HepG2 (cell line): ENCODE results near the gene DIPK1B. TPM values are rescaled to one million over a fixed set of nuclear protein-coding genes. Genes with fewer than 3 reads are reported as not detected.

ENCODE experiments used
- AHDC1 ChIP-seq: sonication (generic); formaldehyde crosslinking; IDR thresholded peaks from 2 replicates; pipeline ENCODE4 v1.5.1; 2020; ENCODE audit warnings: mild to moderate bottlenecking, missing genetic modification reagents, borderline replicate concordance
- CREB3 ChIP-seq: sonication (generic); formaldehyde crosslinking; IDR thresholded peaks from 2 replicates; pipeline ENCODE4 v1.5.0; 2020; ENCODE audit warnings: missing genetic modification reagents
- ETV5 ChIP-seq: IDR thresholded peaks from 2 replicates; pipeline ENCODE4 v1.6.1; 2018; ENCODE audit warnings: missing biosample characterization, missing genetic modification reagents, inconsistent platforms, borderline replicate concordance
- GATAD1 ChIP-seq: IDR thresholded peaks from 2 replicates; pipeline ENCODE4 v1.6.1; 2016; ENCODE audit warnings: missing genetic modification reagents, missing compliant biosample characterization
- GPN1 ChIP-seq: sonication (generic); formaldehyde crosslinking; IDR thresholded peaks from 2 replicates; pipeline ENCODE4 v1.5.1; 2020; ENCODE audit warnings: missing genetic modification reagents, borderline replicate concordance
- MTF1 ChIP-seq: sonication (generic); formaldehyde crosslinking; IDR thresholded peaks from 2 replicates; pipeline ENCODE4 v1.5.0; 2020; ENCODE audit warnings: missing genetic modification reagents
- REPIN1 ChIP-seq: sonication (generic); formaldehyde crosslinking; IDR thresholded peaks from 2 replicates; pipeline ENCODE4 v1.8.0; 2022; ENCODE audit warnings: missing genetic modification reagents, low read depth, mild to moderate bottlenecking, borderline replicate concordance
- SETDB1 ChIP-seq: sonication (generic); formaldehyde crosslinking; IDR thresholded peaks from 2 replicates; pipeline ENCODE4 v1.5.1; 2020; ENCODE audit warnings: missing genetic modification reagents, mild to moderate bottlenecking, borderline replicate concordance
- TRAFD1 ChIP-seq: sonication (generic); formaldehyde crosslinking; IDR thresholded peaks from 2 replicates; pipeline ENCODE4 v1.5.1; 2020; ENCODE audit warnings: missing genetic modification reagents, mild to moderate bottlenecking, borderline replicate concordance
- ZBTB38 ChIP-seq: sonication (generic); formaldehyde crosslinking; IDR thresholded peaks from 2 replicates; pipeline ENCODE4 v1.5.1; 2020; ENCODE audit warnings: mild to moderate bottlenecking, missing genetic modification reagents
- ZNF292 ChIP-seq: sonication (generic); formaldehyde crosslinking; IDR thresholded peaks from 2 replicates; pipeline ENCODE4 v1.8.1; 2022; ENCODE audit warnings: mild to moderate bottlenecking, low read depth, missing genetic modification reagents, borderline replicate concordance
- ZNF713 ChIP-seq: sonication (generic); formaldehyde crosslinking; IDR thresholded peaks from 2 replicates; pipeline ENCODE4 v1.4.0; 2020; ENCODE audit warnings: mild to moderate bottlenecking, missing genetic modification reagents
- polyA plus RNA-seq, 8 experiments: library from polyadenylated mRNA; depleted of rRNA in 3 of 8; stranded (reverse) in 7 of 8; unstranded in 1 of 8; fragments of >200 nt; fragmentation: Illumina TruSeq in 4 of 8; extraction: Trizol in 4 of 8; gene quantifications; 2 replicates each; pipeline versions ENCODE4 v1.2.1 to v1.2.3, GENCODE V29; 2011 to 2016; ENCODE audit warnings: low read depth in 4 of 8, missing spikeins in 1 of 8, mixed read lengths in 1 of 8; ENCODE audit not compliant: insufficient read depth in 1 of 8
- total RNA-seq, 5 experiments: library from RNA; depleted of rRNA; stranded (reverse); fragments of >200 nt; fragmentation: Illumina TruSeq; extraction: Trizol; gene quantifications; 2 replicates each; pipeline ENCODE4 v1.2.3, GENCODE V29; 2016; ENCODE audit warnings: low read depth in 1 of 5
- TF ChIP-seq, protein P1 (sequence below): sonication (generic); formaldehyde crosslinking; IDR thresholded peaks from 2 replicates; pipeline ENCODE4 v1.4.0; 2020; ENCODE audit warnings: mild to moderate bottlenecking, missing genetic modification reagents

DIPK1B gene
- total and polyA plus RNA-seq, 2 of the 13 experiments (the other 11 are each of a cell fraction or from before 2014, with no cell fraction given), result 0.18 to 3.9 TPM

DNA sequence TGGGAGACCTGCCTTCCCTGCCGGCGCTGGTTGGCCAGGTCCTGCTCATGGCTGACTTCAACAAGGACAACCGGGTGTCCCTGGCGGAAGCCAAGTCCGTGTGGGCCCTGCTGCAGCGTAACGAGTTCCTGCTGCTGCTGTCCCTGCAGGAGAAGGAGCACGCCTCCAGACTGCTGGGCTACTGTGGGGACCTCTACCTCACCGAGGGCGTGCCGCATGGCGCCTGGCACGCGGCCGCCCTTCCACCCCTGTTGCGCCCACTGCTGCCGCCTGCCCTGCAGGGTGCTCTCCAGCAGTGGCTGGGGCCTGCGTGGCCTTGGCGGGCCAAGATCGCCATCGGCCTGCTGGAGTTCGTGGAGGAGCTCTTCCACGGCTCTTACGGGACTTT, 10.6 kb downstream of the DIPK1B start (continued):
- TF ChIP-seq ZBTB38 (peak; percentile 62), MTF1 (no peak), ETV5 (CRISPR knock-in tag) (0 out of 2 replicates have a peak, but pooled peaks have one; percentile 3), ZNF292 (CRISPR knock-in tag) (no peak), SETDB1 (CRISPR knock-in tag) (no peak), REPIN1 (CRISPR knock-in tag) (no peak), CREB3 (CRISPR knock-in tag) (no peak), GATAD1 (CRISPR knock-in tag) (no peak), TRAFD1 (CRISPR knock-in tag) (no peak), AHDC1 (CRISPR knock-in tag) (no peak), GPN1 (CRISPR knock-in tag) (no peak), ZNF713 (CRISPR knock-in tag) (no peak)
- TF ChIP-seq, protein P1, sequence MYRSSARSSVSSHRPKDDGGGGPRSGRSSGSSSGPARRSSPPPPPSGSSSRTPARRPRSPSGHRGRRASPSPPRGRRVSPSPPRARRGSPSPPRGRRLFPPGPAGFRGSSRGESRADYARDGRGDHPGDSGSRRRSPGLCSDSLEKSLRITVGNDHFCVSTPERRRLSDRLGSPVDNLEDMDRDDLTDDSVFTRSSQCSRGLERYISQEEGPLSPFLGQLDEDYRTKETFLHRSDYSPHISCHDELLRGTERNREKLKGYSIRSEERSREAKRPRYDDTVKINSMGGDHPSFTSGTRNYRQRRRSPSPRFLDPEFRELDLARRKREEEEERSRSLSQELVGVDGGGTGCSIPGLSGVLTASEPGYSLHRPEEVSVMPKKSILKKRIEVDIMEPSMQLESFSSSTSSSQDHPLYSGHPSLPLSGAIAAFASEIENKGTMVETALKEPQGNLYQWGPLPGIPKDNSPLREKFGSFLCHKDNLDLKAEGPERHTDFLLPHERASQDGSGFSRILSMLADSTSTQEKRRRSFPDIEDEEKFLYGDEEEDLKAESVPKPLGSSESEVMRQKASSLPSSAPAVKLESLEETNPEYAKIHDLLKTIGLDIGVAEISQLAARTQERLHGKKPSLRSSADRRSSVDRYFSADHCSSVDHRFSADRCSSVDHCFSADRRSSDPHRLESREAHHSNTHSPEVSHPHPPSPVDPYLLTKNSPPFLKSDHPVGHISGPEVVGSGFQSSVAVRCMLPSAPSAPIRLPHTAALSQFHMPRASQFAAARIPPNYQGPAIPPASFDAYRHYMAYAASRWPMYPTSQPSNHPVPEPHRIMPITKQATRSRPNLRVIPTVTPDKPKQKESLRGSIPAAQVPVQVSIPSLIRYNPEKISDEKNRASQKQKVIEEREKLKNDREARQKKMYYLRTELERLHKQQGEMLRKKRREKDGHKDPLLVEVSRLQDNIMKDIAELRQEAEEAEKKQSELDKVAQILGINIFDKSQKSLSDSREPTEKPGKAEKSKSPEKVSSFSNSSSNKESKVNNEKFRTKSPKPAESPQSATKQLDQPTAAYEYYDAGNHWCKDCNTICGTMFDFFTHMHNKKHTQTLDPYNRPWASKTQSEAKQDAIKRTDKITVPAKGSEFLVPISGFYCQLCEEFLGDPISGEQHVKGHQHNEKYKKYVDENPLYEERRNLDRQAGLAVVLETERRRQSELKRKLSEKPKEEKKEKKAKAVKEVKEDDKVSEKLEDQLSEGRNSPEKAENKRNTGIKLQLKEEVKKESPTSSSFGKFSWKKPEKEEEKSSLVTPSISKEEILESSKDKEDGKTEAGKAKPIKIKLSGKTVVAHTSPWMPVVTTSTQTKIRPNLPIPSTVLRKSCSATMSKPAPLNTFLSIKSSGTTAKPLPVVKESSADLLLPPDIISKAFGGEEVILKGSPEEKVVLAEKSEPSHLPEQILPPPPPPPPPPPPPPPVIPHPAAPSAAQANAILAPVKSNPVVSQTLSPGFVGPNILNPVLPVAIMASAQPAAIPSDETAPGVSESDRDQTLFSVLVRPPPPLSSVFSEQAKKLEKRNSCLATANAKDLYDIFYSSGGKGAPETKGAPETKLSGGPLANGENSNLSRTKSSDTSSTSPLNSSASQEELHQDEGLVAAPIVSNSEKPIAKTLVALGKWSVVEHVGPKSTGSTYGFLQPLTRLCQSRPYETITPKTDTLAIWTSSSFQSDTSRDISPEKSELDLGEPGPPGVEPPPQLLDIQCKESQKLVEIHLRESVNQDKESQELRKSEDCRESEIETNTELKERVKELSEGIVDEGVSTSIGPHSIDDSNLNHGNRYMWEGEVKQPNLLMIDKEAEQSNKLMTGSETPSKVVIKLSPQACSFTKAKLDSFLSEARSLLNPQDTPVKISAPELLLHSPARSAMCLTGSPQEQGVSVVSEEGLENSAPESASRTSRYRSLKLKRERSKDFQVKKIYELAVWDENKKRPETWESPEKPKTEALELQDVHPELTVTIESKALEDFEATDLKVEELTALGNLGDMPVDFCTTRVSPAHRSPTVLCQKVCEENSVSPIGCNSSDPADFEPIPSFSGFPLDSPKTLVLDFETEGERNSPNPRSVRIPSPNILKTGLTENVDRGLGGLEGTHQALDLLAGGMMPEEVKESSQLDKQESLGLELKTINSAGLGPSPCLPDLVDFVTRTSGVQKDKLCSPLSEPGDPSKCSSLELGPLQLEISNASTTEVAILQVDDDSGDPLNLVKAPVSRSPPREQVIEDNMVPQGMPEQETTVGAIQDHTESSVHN (CRISPR knock-in tag), result no peak
